Skeletal muscle satellite cell (primary cell): ENCODE data around the gene GMDS.

ENCODE experiments used
- H3K27me3 ChIP-seq: 2 replicates; pipeline ENCODE4 v1.7.0; 2013; ENCODE audit warnings: low read length; ENCODE audit not compliant: control insufficient read depth, insufficient read depth
- H3K36me3 ChIP-seq: 2 replicates; pipeline ENCODE4 v1.7.0; 2013; ENCODE audit warnings: mild to moderate bottlenecking, control low read depth, low read length; ENCODE audit not compliant: insufficient read depth
- H3K4me1 ChIP-seq: 2 replicates; pipeline ENCODE4 v1.7.0; 2013; ENCODE audit warnings: low read length; ENCODE audit not compliant: control insufficient read depth, insufficient read depth
- H3K4me2 ChIP-seq: 2 replicates; pipeline ENCODE4 v1.7.0; 2013; ENCODE audit warnings: mild to moderate bottlenecking, low read length
- H3K4me3 ChIP-seq: 2 replicates; pipeline ENCODE4 v1.7.0; 2013; ENCODE audit warnings: low read length
- H3K9ac ChIP-seq: 2 replicates; pipeline ENCODE4 v1.7.0; 2013; ENCODE audit warnings: mild to moderate bottlenecking, low read depth, low read length, moderate library complexity
- H3K9me3 ChIP-seq: replicated peaks from 2 replicates; pipeline ENCODE4 v1.7.0; 2013; ENCODE audit warnings: mild to moderate bottlenecking, control low read depth, low read length

GMDS gene

GRCh38 chr6:1664329-1664728, 581.1 kb downstream of the GMDS start:
- Histone ChIP-seq H3K36me3 (no peaks in the 10 kb centered on the region), H3K9ac (no peak overlapping the region), H3K4me1 (no peaks in the 10 kb centered on the region)

GRCh38 chr6:1663511-1663910, 581.9 kb downstream of the GMDS start:
- Histone ChIP-seq H3K36me3 (no peaks in the 10 kb centered on the region), H3K27me3 (no peaks in the 10 kb centered on the region), H3K9me3 (no peaks in the 10 kb centered on the region), H3K4me2 (no peak overlapping the region), H3K4me1 (no peaks in the 10 kb centered on the region), H3K9ac (no peak overlapping the region), H3K4me3 (no peak overlapping the region)

More at GRCh38 chr6:1664329-1664728, 581.1 kb downstream of the GMDS start:
- Histone ChIP-seq H3K27me3 (no peaks in the 10 kb centered on the region), H3K9me3 (no peaks in the 10 kb centered on the region), H3K4me2 (no peak overlapping the region), H3K4me3 (no peak overlapping the region)

- H3K4me2 ChIP-seq, result no peak overlapping the region
- no peaks in the 10 kb centered on the region for H3K27me3 ChIP-seq
- H3K4me1 ChIP-seq, result no peaks in the 10 kb centered on the region
- H3K9me3 ChIP-seq, result no peaks in the 10 kb centered on the region
- no peak overlapping the region for H3K4me3 ChIP-seq
- no peak overlapping the region for H3K9ac ChIP-seq
- H3K36me3 ChIP-seq, result no peaks in the 10 kb centered on the region
Observed at GRCh38 chr6:1662534-1662933, 582.9 kb downstream of the GMDS start.

- Histone ChIP-seq H3K4me1 (no peaks in the 10 kb centered on the region), H3K36me3 (no peaks in the 10 kb centered on the region), H3K9ac (no peak overlapping the region), H3K9me3 (no peaks in the 10 kb centered on the region), H3K4me3 (no peak overlapping the region), H3K4me2 (no peak overlapping the region), H3K27me3 (no peaks in the 10 kb centered on the region)
Observed at GRCh38 chr6:1659816-1660215, 585.6 kb downstream of the GMDS start.

- Histone ChIP-seq H3K27me3 (no peaks in the 10 kb centered on the region), H3K9ac (no peak overlapping the region), H3K4me1 (no peaks in the 10 kb centered on the region), H3K9me3 (no peaks in the 10 kb centered on the region), H3K4me3 (no peak overlapping the region), H3K36me3 (no peaks in the 10 kb centered on the region), H3K4me2 (no peak overlapping the region)
Observed at GRCh38 chr6:1658212-1659005, 587.0 kb downstream of the GMDS start.

- Histone ChIP-seq H3K4me2 (no peak overlapping the region), H3K4me3 (no peak overlapping the region), H3K9ac (no peak overlapping the region), H3K27me3 (no peaks in the 10 kb centered on the region), H3K4me1 (no peaks in the 10 kb centered on the region), H3K36me3 (no peaks in the 10 kb centered on the region), H3K9me3 (no peaks in the 10 kb centered on the region)
Observed at GRCh38 chr6:1657771-1658165, 587.6 kb downstream of the GMDS start.

GRCh38 chr6:1657116-1657770, 588.2 kb downstream of the GMDS start:
- Histone ChIP-seq H3K9me3 (no peaks in the 10 kb centered on the region), H3K4me2 (no peak overlapping the region), H3K4me1 (no peaks in the 10 kb centered on the region), H3K27me3 (no peaks in the 10 kb centered on the region), H3K4me3 (no peak overlapping the region), H3K36me3 (no peaks in the 10 kb centered on the region), H3K9ac (no peak overlapping the region)

GRCh38 chr6:1654054-1654453, 591.4 kb downstream of the GMDS start:
- H3K9me3 ChIP-seq, result no peaks in the 10 kb centered on the region
- no peaks in the 10 kb centered on the region for H3K36me3 ChIP-seq
- H3K9ac ChIP-seq, result no peak overlapping the region
- no peaks in the 10 kb centered on the region for H3K4me1 ChIP-seq
- no peak overlapping the region for H3K4me2 ChIP-seq
- H3K4me3 ChIP-seq, result no peak overlapping the region
- no peaks in the 10 kb centered on the region for H3K27me3 ChIP-seq

- Histone ChIP-seq H3K9ac (no peak overlapping the region), H3K4me2 (no peak overlapping the region), H3K4me3 (no peak overlapping the region), H3K27me3 (no peaks in the 10 kb centered on the region), H3K9me3 (no peaks in the 10 kb centered on the region), H3K4me1 (no peaks in the 10 kb centered on the region), H3K36me3 (no peaks in the 10 kb centered on the region)
Observed at GRCh38 chr6:1652842-1653241, 592.6 kb downstream of the GMDS start.

- H3K36me3 ChIP-seq, result no peaks in the 10 kb centered on the region
- no peaks in the 10 kb centered on the region for H3K27me3 ChIP-seq
- no peak overlapping the region for H3K4me2 ChIP-seq
- no peak overlapping the region for H3K4me3 ChIP-seq
- H3K4me1 ChIP-seq, result no peaks in the 10 kb centered on the region
- no peak overlapping the region for H3K9ac ChIP-seq
- H3K9me3 ChIP-seq, result no peaks in the 10 kb centered on the region
Observed at GRCh38 chr6:1651362-1651761, 594.0 kb downstream of the GMDS start.

- Histone ChIP-seq H3K4me3 (no peak overlapping the region), H3K4me1 (peaks cover 5% of the 10 kb centered on the region), H3K27me3 (no peaks in the 10 kb centered on the region), H3K9ac (no peak overlapping the region), H3K4me2 (no peak overlapping the region), H3K9me3 (no peaks in the 10 kb centered on the region), H3K36me3 (no peaks in the 10 kb centered on the region)
Observed at GRCh38 chr6:1645466-1646185, 599.8 kb downstream of the GMDS start.
